Upper lobe of right lung (tissue), 1 donor: ENCODE data around the gene ETV3. TPM values are rescaled to one million over a fixed set of nuclear protein-coding genes. Genes with fewer than 3 reads are reported as not detected.
"Not testable (repeated sequence)": the region's sequence is repeated elsewhere in the genome, so short reads cannot be mapped to it uniquely, and the experiment has no call there.

Experiments used
- ATAC-seq: fragments of 200-7000 bp; cut with Tn5 transposase; one replicate; pipeline ENCODE4 v1.9.1; 2020; ENCODE audit warnings: mild to moderate bottlenecking, moderate library complexity
- DNase-seq: peaks from one replicate; pipeline ENCODE4 v3.0.0-alpha.2; 2020
- H3K27ac ChIP-seq: fragments of 200-600 bp; one replicate; pipeline ENCODE4 v1.8.0; 2022
- H3K27me3 ChIP-seq: fragments of 200-600 bp; one replicate; pipeline ENCODE4 v1.8.0; 2022; ENCODE audit warnings: mild to moderate bottlenecking
- H3K36me3 ChIP-seq: fragments of 200-600 bp; one replicate; pipeline ENCODE4 v1.8.0; 2022
- H3K4me1 ChIP-seq: fragments of 200-600 bp; one replicate; pipeline ENCODE4 v1.8.0; 2022
- H3K4me3 ChIP-seq: fragments of 200-600 bp; one replicate; pipeline ENCODE4 v1.8.0; 2022; ENCODE audit warnings: mild to moderate bottlenecking
- H3K9me3 ChIP-seq: fragments of 200-600 bp; one replicate; pipeline ENCODE4 v1.8.0; 2022
- CTCF ChIP-seq: fragments of 200-600 bp; IDR thresholded peaks from one replicate; pipeline ENCODE4 v1.8.0; 2022; ENCODE audit warnings: antibody characterized with exemption
- intact Hi-C: fragments of 100-400 bp; cut with DNase I; formaldehyde crosslinking; loops from one replicate; pipeline ENCODE4 v1.11.0; 2022
- total RNA-seq: library from RNA; stranded (reverse); fragmentation: NEBNext Ultra II Directional; extraction: Animal tissue kit (Norgen Biotek cat#: 25700); gene quantifications from one replicate; pipeline ENCODE4 v1.2.1, GENCODE V29; 2021
- donor health status: DM: no; HTN: yes; CAD: no; lungs with severe emphysema.

The ETV3 gene
- total RNA-seq, 1 donor from 2014 or later = 39.2 TPM

DNA sequence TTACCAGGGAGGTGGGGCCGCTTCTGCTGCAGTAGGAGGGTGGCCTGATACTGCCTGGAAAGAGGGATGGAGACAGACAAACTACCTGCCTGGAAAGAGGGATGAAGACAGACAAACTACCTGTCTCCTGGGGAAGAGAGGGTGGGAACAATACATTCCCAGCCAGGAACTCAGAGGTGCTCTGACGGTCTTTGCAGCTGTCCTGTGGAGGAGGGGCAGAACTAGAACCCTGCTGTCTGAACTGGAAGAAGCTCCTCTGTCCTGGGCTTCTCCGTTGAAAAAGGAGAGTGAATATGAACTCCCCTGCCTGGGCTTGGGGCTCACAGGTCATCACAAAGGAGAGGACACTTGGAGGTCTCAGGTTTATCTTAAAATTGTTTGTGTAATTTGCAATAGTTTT, 40.3 kb upstream of the ETV3 start:
- TF ChIP-seq CTCF = no peak
- ATAC-seq = no peak
- no peaks in the 10 kb centered on the region for H3K9me3 ChIP-seq
- no peaks in the 10 kb centered on the region for H3K4me1 ChIP-seq
- intact Hi-C loops = no loop called here
- no peak overlapping the region for H3K4me3 ChIP-seq
- H3K36me3 ChIP-seq = no peaks in the 10 kb centered on the region
- DNase-seq = no peak
- no peak overlapping the region for H3K27ac ChIP-seq
- no peaks in the 10 kb centered on the region for H3K27me3 ChIP-seq

DNA sequence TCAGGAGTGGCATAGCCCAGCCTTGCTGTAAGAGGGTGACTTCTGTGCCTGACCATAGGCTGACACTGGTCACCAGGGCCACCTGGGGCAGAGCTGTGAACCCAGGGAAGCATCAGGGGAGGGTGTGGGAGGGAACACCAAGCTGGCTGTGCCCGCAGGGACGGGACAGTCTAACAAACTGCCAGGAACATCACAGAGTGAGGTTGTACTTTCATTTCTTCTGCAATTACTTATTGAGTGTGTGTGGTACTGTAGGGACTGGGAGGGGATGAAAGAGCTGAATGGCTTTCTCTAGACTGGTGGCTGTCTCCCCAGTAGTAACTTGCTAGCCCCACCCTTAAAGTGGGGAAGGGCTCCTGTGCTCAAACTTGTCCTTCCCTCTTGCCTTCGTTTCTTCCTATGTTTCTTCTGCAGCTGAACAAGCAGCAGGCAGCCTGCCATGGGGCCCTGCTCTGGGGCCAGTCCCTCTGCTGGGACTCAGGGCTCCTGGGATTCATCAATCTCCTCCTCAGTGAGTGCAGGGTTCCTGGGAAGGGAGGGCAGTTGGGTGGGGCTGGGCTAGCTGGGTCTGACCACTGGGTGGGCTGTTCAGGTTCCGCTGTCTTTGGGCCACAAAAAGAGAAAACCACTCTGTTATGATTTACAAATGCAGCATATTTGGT, 39.7 kb upstream of the ETV3 start:
- intact Hi-C loops = no loop called here
- H3K27me3 ChIP-seq = no peaks in the 10 kb centered on the region
- no peak for TF ChIP-seq CTCF
- H3K4me1 ChIP-seq = no peaks in the 10 kb centered on the region
- H3K4me3 ChIP-seq = no peak overlapping the region
- H3K9me3 ChIP-seq = no peaks in the 10 kb centered on the region
- no peak overlapping the region for H3K27ac ChIP-seq
- ATAC-seq (no peak), DNase-seq (no peak)
- H3K36me3 ChIP-seq = no peaks in the 10 kb centered on the region

DNA sequence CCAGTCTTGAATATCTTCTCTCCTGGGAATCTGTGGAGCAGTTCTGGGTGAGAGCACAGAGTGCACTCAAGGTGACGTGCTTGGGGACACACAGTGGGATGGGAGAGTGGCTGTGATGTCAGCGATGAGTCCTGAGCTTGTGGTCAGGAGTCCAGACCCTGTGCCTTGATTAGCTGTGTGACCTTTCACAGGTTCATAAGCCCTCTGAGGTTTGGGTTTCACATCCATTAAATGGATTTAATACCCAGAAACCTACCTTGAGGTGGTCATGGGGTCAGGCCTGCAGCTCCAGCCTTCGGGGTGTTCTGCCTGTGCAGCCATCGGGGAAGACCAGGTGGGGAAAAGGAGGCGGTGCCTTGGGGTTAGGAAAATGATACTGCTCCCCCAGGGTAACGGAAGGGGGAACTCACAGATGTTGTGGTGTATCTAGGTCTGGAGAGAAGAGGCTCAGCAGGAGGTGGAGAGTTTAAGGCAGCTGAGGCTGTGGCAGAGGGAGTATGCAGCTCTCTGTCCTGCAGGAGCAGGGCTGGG, 38.5 kb upstream of the ETV3 start:
- no peak for ATAC-seq
- no peak for DNase-seq
- Histone ChIP-seq H3K9me3 (no peaks in the 10 kb centered on the region), H3K36me3 (no peaks in the 10 kb centered on the region), H3K4me1 (no peaks in the 10 kb centered on the region), H3K27ac (no peak overlapping the region), H3K4me3 (no peak overlapping the region), H3K27me3 (no peaks in the 10 kb centered on the region)
- intact Hi-C loops = no loop called here
- TF ChIP-seq CTCF = no peak

DNA sequence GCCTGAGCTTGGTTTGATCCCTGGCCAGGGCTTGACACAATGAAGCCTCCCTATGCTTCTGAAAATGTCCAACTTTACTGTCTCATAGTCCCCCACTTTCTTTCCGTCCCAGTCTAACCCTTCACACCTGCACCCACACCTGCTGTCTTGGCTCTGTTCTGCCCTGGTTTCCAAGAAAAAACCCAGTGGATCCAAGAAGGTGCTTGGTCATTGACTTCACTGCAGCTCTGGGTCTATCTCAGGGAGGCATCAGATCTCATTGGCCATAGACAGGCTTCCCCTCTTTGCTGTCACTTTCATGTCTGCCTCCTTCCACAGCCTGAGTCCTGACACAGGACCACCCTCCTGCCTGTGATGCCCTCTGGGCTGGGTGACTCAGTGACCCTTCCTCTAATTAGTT, 37.8 kb upstream of the ETV3 start:
- H3K27ac ChIP-seq = no peak overlapping the region
- intact Hi-C loops = no loop called here
- no peaks in the 10 kb centered on the region for H3K9me3 ChIP-seq
- ATAC-seq (no peak), DNase-seq (no peak)
- no peak for TF ChIP-seq CTCF
- no peaks in the 10 kb centered on the region for H3K36me3 ChIP-seq
- H3K4me1 ChIP-seq = no peaks in the 10 kb centered on the region
- H3K4me3 ChIP-seq = no peak overlapping the region
- no peaks in the 10 kb centered on the region for H3K27me3 ChIP-seq

GRCh38 chr1:157173900-157174410, 35.8 kb upstream of the ETV3 start:
- no peak for ATAC-seq
- intact Hi-C loops = no loop called here

DNA sequence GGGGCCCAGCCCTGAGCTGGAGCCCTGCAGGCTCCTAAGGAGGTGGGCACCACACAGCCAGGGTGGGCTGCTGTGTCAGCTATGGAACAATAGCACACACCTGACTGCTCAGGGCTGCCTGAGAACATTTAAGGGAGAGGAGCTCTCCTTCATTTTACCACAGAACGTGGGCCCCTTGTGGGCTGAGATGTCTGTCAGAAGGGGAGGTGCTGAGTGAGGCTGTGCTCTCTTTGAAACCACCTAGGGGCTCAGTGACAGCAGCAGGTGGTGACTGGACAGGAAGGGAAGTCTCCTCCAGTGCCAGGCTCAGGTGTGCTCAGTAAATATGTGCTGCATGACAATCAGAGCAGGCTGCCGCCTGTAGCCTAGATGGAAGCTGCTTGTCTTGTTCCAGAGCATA, 35.0 kb upstream of the ETV3 start:
- intact Hi-C loops, H3K27ac ChIP-seq, ATAC-seq: not testable (repeated sequence)

More at GRCh38 chr1:157173900-157174410, 35.8 kb upstream of the ETV3 start:
- no peak for DNase-seq
- no peak overlapping the region for H3K4me3 ChIP-seq
- no peaks in the 10 kb centered on the region for H3K36me3 ChIP-seq
- TF ChIP-seq CTCF = no peak
- H3K27ac ChIP-seq = no peak overlapping the region
- H3K4me1 ChIP-seq = no peaks in the 10 kb centered on the region
- no peaks in the 10 kb centered on the region for H3K27me3 ChIP-seq
- no peaks in the 10 kb centered on the region for H3K9me3 ChIP-seq

GRCh38 chr1:157172591-157172990, 34.4 kb upstream of the ETV3 start:
- H3K4me3 ChIP-seq, intact Hi-C loops, H3K27me3 ChIP-seq, DNase-seq, H3K36me3 ChIP-seq, H3K27ac ChIP-seq, H3K4me1 ChIP-seq, ATAC-seq, H3K9me3 ChIP-seq: not testable (repeated sequence)

More for the DNA sequence above, 35.0 kb upstream of the ETV3 start:
- H3K4me1 ChIP-seq, DNase-seq, H3K4me3 ChIP-seq, H3K9me3 ChIP-seq, H3K27me3 ChIP-seq, H3K36me3 ChIP-seq: not testable (repeated sequence)
